Measurements from ENCODE around the gene KIF3B.
"Not testable (repeated sequence)": the region's sequence is repeated elsewhere in the genome, so short reads cannot be mapped to it uniquely, and the experiment has no call there.

Gene KIF3B

GRCh38 chr20:32244959-32245358, 32.5 kb upstream of the KIF3B start:
- FAIRE-seq (no peak), DNase-seq (ENCODE audit: extremely low spot score, insufficient read length, low read depth) (no peak)

GRCh38 chr20:32246208-32246607, 31.2 kb upstream of the KIF3B start:
- not testable (repeated sequence) for FAIRE-seq; DNase-seq (ENCODE audit: extremely low spot score, insufficient read length, low read depth)

- FAIRE-seq: no peak
These were observed 29.4 kb upstream of the KIF3B start for GRCh38 chr20:32248043-32248442.

GRCh38 chr20:32249030-32249738, 28.3 kb upstream of the KIF3B start:
- DNase-seq (ENCODE audit: extremely low spot score, insufficient read length, low read depth): no peak
- FAIRE-seq: no peak

More at GRCh38 chr20:32248043-32248442, 29.4 kb upstream of the KIF3B start:
- DNase-seq (ENCODE audit: extremely low spot score, insufficient read length, low read depth): no peak

GRCh38 chr20:32251470-32251869, 26.0 kb upstream of the KIF3B start:
- FAIRE-seq (no peak), DNase-seq (ENCODE audit: extremely low spot score, insufficient read length, low read depth) (no peak)

- DNase-seq (ENCODE audit: extremely low spot score, insufficient read length, low read depth) (no peak), FAIRE-seq (no peak)
These were observed 25.3 kb upstream of the KIF3B start for GRCh38 chr20:32252189-32252588.

- FAIRE-seq; DNase-seq (ENCODE audit: extremely low spot score, insufficient read length, low read depth): not testable (repeated sequence)
These were observed 16.5 kb upstream of the KIF3B start for GRCh38 chr20:32260973-32261372.

GRCh38 chr20:32261644-32262043, 15.8 kb upstream of the KIF3B start:
- FAIRE-seq (no peak), DNase-seq (ENCODE audit: extremely low spot score, insufficient read length, low read depth) (no peak)

GRCh38 chr20:32263398-32263954, 14.0 kb upstream of the KIF3B start:
- DNase-seq (ENCODE audit: extremely low spot score, insufficient read length, low read depth) (no peak), FAIRE-seq (no peak)

- no peak for FAIRE-seq
- no peak for DNase-seq (ENCODE audit: extremely low spot score, insufficient read length, low read depth)
These were observed 5.8 kb upstream of the KIF3B start for GRCh38 chr20:32271620-32272019.

GRCh38 chr20:32274359-32274758, 3.1 kb upstream of the KIF3B start:
- DNase-seq (ENCODE audit: extremely low spot score, insufficient read length, low read depth) (no peak), FAIRE-seq (no peak)

- FAIRE-seq: not testable (repeated sequence)
These were observed 2.3 kb upstream of the KIF3B start for GRCh38 chr20:32275163-32275562.

GRCh38 chr20:32278199-32278643, 770 bp downstream of the KIF3B start:
- peak; percentile 77 for FAIRE-seq

More at GRCh38 chr20:32275163-32275562, 2.3 kb upstream of the KIF3B start:
- not testable (repeated sequence) for DNase-seq (ENCODE audit: extremely low spot score, insufficient read length, low read depth)

GRCh38 chr20:32281711-32282110, 4.3 kb downstream of the KIF3B start:
- FAIRE-seq (no peak), DNase-seq (ENCODE audit: extremely low spot score, insufficient read length, low read depth) (no peak)

More at GRCh38 chr20:32278199-32278643, 770 bp downstream of the KIF3B start:
- DNase-seq (ENCODE audit: extremely low spot score, insufficient read length, low read depth): no peak

- DNase-seq (ENCODE audit: extremely low spot score, insufficient read length, low read depth) (no peak), FAIRE-seq (no peak)
These were observed 5.0 kb downstream of the KIF3B start for GRCh38 chr20:32282461-32282860.

GRCh38 chr20:32285082-32285620, 7.7 kb downstream of the KIF3B start:
- FAIRE-seq (peak; percentile 62), DNase-seq (ENCODE audit: extremely low spot score, insufficient read length, low read depth) (no peak)

- DNase-seq (ENCODE audit: extremely low spot score, insufficient read length, low read depth): no peak
- FAIRE-seq: peak; percentile 84
These were observed 8.3 kb downstream of the KIF3B start for GRCh38 chr20:32285621-32286371.

- no peak for DNase-seq (ENCODE audit: extremely low spot score, insufficient read length, low read depth)
- FAIRE-seq: no peak
These were observed 9.8 kb downstream of the KIF3B start for GRCh38 chr20:32287231-32287638.

GRCh38 chr20:32288225-32288849, 10.9 kb downstream of the KIF3B start:
- FAIRE-seq (no peak), DNase-seq (ENCODE audit: extremely low spot score, insufficient read length, low read depth) (no peak)

GRCh38 chr20:32289299-32289660, 11.8 kb downstream of the KIF3B start:
- not testable (repeated sequence) for DNase-seq (ENCODE audit: extremely low spot score, insufficient read length, low read depth); FAIRE-seq
